Left ventricle myocardium inferior (tissue), 1 donor: ENCODE data around the gene CADPS. TPM values are rescaled to one million over a fixed set of nuclear protein-coding genes. Genes with fewer than 3 reads are reported as not detected.
A peak's percentile ranks its signal among the peaks of the same experiment; 100 is the strongest.

Source experiments
- DNase-seq: peaks from one replicate; pipeline ENCODE4 v3.0.0-alpha.2; 2020
- H3K27ac ChIP-seq: fragments of 200-600 bp; replicated peaks from 2 replicates; pipeline ENCODE4 v1.8.0; 2021
- H3K27me3 ChIP-seq: fragments of 200-600 bp; 2 replicates; pipeline ENCODE4 v1.8.0; 2021; ENCODE audit warnings: low read depth
- H3K36me3 ChIP-seq: fragments of 200-600 bp; 2 replicates; pipeline ENCODE4 v1.8.0; 2021
- H3K4me1 ChIP-seq: fragments of 200-600 bp; 2 replicates; pipeline ENCODE4 v1.8.0; 2021
- H3K4me3 ChIP-seq: fragments of 200-600 bp; 2 replicates; pipeline ENCODE4 v1.8.0; 2021; ENCODE audit warnings: mild to moderate bottlenecking, moderate library complexity
- H3K9me3 ChIP-seq: fragments of 200-600 bp; replicated peaks from 2 replicates; pipeline ENCODE4 v1.8.0; 2021
- CTCF ChIP-seq: fragments of 200-600 bp; IDR thresholded peaks from 2 replicates; pipeline ENCODE4 v1.8.0; 2021; ENCODE audit warnings: antibody characterized with exemption, mild to moderate bottlenecking, borderline replicate concordance
- intact Hi-C: fragments of 100-400 bp; cut with micrococcal nuclease; formaldehyde crosslinking; loops from one replicate; pipeline ENCODE4 v1.11.0; 2022
- total RNA-seq: library from RNA; stranded (reverse); fragmentation: NEBNext Ultra II Directional; extraction: Animal tissue kit (Norgen Biotek cat#: 25700); gene quantifications from one replicate; pipeline ENCODE4 v1.2.1, GENCODE V29; 2021
- donor health status: DM: no; HTN: yes; CAD: no; lungs with severe emphysema.

Gene CADPS
- total RNA-seq, 1 donor from 2014 or later: 25.0 TPM

- Histone ChIP-seq H3K27ac (no peak overlapping the region), H3K4me3 (no peak overlapping the region), H3K4me1 (no peaks in the 10 kb centered on the region), H3K36me3 (no peaks in the 10 kb centered on the region), H3K9me3 (no peaks in the 10 kb centered on the region), H3K27me3 (no peaks in the 10 kb centered on the region)
- DNase-seq: no peak
- no peak for TF ChIP-seq CTCF
- intact Hi-C loops: no loop called here
Measured at GRCh38 chr3:62614527-62614926, 260.7 kb downstream of the CADPS start.

GRCh38 chr3:62611541-62612240 lies 263.5 kb downstream of the CADPS start:
- H3K27ac ChIP-seq: no peak overlapping the region
- H3K27me3 ChIP-seq: no peaks in the 10 kb centered on the region
- no peaks in the 10 kb centered on the region for H3K36me3 ChIP-seq
- H3K9me3 ChIP-seq: no peaks in the 10 kb centered on the region
- H3K4me1 ChIP-seq: peaks cover 12% of the 10 kb centered on the region
- H3K4me3 ChIP-seq: no peak overlapping the region
- no peak for TF ChIP-seq CTCF
- DNase-seq: no peak
- intact Hi-C loops: no loop called here

- intact Hi-C loops: no loop called here
- Histone ChIP-seq H3K27me3 (no peaks in the 10 kb centered on the region), H3K4me1 (peaks cover 12% of the 10 kb centered on the region), H3K36me3 (no peaks in the 10 kb centered on the region), H3K27ac (no peak overlapping the region), H3K9me3 (no peaks in the 10 kb centered on the region), H3K4me3 (no peak overlapping the region)
- no peak for TF ChIP-seq CTCF
- peak; percentile 53 for DNase-seq
Measured at GRCh38 chr3:62607287-62608029, 267.8 kb downstream of the CADPS start.

- Histone ChIP-seq H3K4me1 (peaks cover 12% of the 10 kb centered on the region), H3K4me3 (no peak overlapping the region), H3K9me3 (no peaks in the 10 kb centered on the region), H3K36me3 (no peaks in the 10 kb centered on the region), H3K27me3 (no peaks in the 10 kb centered on the region), H3K27ac (no peak overlapping the region)
- intact Hi-C loops: no loop called here
- DNase-seq: no peak
- TF ChIP-seq CTCF: no peak
Measured at GRCh38 chr3:62605413-62606068, 269.7 kb downstream of the CADPS start.

GRCh38 chr3:62604751-62605351 lies 270.4 kb downstream of the CADPS start:
- H3K27me3 ChIP-seq: no peaks in the 10 kb centered on the region
- no peak for DNase-seq
- no peak for TF ChIP-seq CTCF
- intact Hi-C loops: no loop called here
- H3K36me3 ChIP-seq: no peaks in the 10 kb centered on the region
- H3K4me1 ChIP-seq: peaks cover 12% of the 10 kb centered on the region
- H3K27ac ChIP-seq: no peak overlapping the region
- no peak overlapping the region for H3K4me3 ChIP-seq
- no peaks in the 10 kb centered on the region for H3K9me3 ChIP-seq
